NCI-H460 (cell line): ENCODE data around the gene GAP43. TPM values are rescaled to one million over a fixed set of nuclear protein-coding genes. Genes with fewer than 3 reads are reported as not detected.
"Not testable (repeated sequence)": the region's sequence is repeated elsewhere in the genome, so short reads cannot be mapped to it uniquely, and the experiment has no call there.

Experiments
- DNase-seq: peaks from one replicate; pipeline ENCODE4 v3.0.0-alpha.2; 2016; ENCODE audit warnings: low read depth; ENCODE audit errors: extremely low read depth
- total RNA-seq: library from RNA; depleted of rRNA; stranded (reverse); fragments of >200 nt; shearing (Covaris generic); gene quantifications from 2 replicates; pipeline ENCODE4 v1.2.3, GENCODE V29; 2014

Gene GAP43
- total RNA-seq, 1 experiment from 2014 or later, result 0.40 TPM

- DNase-seq, result no peak
These were observed 118.3 kb downstream of the GAP43 start for GRCh38 chr3:115741650-115742049.

DNA sequence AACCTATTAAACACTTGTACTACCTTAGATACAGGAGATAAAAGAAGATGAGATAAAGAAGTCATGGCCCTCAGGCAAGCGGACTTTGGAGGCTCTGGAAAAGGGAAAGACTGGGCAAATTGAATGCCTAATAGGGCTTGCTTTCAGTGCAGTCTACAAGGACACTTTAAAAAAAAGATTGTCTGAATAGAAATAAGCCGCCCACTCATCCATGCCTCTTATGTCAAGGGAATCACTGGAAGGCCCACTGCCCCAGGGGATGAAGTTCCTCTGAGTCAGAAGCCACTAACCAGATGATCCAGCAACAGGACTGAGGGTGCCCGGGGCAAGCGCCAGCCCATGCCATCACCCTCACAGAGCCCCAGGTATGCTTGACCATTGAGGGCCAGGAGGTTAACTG, 121.2 kb downstream of the GAP43 start:
- DNase-seq, result not testable (repeated sequence)

DNA sequence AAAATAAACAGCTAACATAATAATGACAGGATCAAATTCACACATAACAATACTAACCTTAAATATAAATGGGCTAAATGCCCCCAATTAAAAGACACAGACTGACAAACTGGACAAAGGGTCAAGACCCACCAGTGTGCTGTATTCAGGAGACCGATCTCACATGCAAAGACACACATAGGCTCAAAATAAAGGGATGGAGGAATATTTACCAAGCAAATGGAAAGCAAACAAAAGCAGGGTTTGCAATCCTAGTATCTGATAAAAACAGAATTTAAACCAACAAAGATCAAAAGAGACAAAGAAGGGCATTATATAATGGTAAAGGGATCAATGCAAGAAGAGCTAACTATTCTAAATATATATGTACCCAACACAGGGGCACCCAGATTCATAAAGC, 129.7 kb downstream of the GAP43 start:
- not testable (repeated sequence) for DNase-seq

DNA sequence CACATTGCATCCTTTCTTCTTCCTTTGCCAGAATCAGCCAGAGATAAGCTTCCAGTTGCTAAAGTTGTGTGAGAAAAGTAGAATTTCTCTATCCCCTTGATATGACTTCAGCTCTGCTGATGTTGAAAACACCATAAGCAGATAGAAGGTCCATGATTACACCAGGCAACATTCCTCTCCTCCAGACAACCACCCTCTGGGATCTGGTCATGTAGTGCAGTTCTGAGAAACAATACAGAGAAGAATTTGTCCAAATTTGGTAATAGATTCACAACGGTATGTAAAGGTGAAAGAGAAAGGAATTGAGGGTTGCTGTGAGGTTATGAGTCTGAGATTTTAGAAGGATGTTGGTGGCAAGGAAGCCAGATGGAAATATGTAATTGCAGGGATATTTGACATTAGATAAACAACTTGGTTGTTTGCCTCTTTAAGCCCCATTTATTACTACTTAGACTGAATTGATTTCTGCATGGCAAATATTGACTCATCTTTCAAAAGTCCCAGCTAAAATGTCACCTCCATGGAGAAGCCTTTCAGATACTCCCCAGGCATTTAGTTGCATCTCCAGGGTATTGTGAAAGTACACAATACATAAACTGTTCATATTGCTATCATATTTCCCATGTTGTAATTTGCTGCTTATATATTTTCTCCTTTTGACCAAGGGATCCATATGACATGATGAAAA, 134.9 kb downstream of the GAP43 start:
- DNase-seq, result no peak

DNA sequence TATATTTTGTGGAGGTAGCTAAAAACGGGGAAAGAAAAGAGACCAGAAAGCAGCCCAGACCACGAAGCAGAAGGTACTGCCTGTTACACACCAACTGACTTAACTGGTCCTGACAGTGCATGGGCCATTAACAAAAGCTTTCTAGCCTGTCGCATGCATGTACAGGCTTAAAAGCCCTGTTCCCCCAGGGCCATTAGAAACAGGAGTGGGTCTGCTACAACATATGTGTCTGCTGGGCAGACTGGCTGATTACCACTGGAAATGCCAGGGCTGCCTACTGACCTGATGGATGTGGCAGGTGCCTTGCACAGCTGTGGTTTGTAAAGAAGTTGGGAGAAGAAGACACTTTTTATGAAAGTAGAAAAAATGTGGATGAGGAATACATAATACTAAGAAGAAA, 137.4 kb downstream of the GAP43 start:
- DNase-seq, result no peak

- DNase-seq, result no peak
These were observed 138.6 kb downstream of the GAP43 start for GRCh38 chr3:115761927-115762305.

GRCh38 chr3:115766587-115767482, 143.5 kb downstream of the GAP43 start:
- no peak for DNase-seq

- DNase-seq, result no peak
These were observed 145.4 kb downstream of the GAP43 start for GRCh38 chr3:115768661-115769060.
